Stimulated activated naive CD4-positive, alpha-beta T cell treated with Interleukin-2 at 50 U/mL for 16 hours (primary cell): ENCODE data around the gene FANCC.
A peak's percentile ranks its signal among the peaks of the same experiment; 100 is the strongest.

Experiments used
- DNase-seq: peaks from one replicate; lab custom pipeline; 2025; lab: John Stamatoyannopoulos, UW

The FANCC gene

GRCh38 chr9:95190413-95190812, 127.1 kb downstream of the FANCC start:
- no peak for DNase-seq

GRCh38 chr9:95189251-95190098, 128.0 kb downstream of the FANCC start:
- no peak for DNase-seq

DNA sequence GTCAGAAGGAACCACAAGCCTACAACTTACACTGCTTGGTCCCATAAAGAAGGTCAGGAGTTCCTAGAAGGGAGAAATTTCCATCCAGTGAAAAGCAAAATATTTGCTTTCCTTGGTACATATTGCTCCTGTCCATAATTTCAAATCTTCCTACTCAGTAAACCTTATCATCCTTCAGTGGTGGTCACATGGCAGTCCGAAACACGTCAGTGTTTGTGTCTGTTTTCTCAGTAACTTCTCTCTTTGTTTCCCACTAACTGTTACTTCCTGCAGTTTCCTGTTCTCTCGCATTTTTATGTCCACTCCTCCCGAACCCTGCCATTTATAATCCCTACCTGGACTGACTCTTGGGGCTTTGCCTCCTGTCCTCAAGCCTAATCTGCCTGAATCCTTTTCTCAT, 129.1 kb downstream of the FANCC start:
- DNase-seq, result no peak

GRCh38 chr9:95185956-95186355, 131.6 kb downstream of the FANCC start:
- DNase-seq, result no peak

DNA sequence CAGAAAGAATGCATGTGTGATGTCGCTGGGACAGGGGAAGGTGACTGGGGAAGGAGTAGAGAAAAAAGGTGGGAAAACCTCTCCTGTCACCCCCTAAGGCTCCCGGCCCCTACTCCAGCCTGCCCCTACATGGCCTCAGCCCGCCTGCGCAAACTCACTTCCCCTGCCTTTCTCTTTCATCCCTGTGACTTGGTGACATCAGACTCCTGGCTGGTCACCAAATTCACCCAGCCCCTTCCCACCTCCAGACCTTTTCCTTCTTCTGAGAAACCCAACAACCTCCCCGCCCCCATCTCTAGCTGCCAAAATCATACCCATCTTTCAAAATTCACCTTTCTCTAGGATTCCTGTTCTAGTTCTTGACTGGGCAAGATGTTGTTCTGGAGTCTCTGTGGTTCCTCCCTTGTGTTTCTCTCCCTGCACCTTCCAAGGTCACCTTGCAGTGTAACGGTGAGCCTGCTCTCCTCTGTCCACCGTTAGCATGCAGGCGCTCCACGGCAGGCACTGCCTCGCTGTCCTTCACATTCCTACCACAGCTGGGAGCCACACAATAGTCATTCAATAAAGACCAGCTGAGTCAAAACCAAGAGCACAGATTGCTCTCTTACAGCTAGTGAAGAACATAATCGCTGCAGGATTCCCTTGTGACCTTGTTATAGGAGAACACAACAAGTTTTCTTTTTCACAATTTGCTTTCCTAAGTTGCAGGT, 134.5 kb downstream of the FANCC start:
- no peak for DNase-seq

GRCh38 chr9:95181835-95182234, 135.7 kb downstream of the FANCC start:
- no peak for DNase-seq

DNA sequence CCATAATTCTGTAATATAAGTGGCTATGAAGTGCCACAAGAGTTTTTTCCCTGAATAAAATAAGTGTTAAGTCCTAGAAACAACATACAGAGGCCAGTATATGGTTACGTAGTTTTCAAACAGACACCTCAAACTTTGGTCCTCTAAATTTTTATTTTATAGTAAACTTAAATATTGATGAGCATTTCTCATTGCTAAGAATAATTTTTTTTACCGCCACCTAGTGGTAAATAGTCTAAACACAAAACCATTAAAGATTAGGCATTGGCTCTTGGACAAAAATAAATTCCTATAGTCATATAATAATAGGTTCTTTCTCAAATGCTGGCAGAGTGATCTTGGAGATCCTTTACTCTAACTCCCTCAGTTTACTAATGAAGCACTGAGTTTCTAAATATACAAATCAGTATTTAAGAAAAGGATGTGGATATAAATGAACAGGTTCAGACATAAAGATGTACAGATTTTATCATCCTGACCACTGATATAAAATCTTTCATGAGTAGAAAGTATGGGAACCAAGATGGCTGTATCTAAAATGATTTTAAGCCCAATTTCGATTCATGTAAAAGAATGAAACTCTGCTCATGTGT, 136.2 kb downstream of the FANCC start:
- DNase-seq, result no peak

DNA sequence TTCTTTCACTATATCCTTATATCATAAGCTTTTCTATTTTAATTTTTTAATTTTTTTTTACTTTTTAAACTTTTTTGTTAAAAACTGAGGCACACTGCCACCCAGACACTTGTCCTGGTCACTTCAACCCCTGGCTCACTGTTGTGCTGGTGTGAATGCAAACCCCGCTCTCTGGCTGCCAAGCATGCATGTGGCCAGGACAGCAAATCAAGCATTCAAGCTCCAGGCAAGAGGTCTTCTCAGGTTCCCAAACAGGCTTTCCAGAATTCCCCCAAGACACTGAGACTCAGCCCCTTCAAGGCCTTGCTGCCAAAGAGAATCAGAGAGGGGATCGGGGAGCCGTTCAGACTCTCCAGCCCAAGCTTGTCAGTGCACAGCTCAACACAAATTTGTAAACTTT, 139.9 kb downstream of the FANCC start:
- DNase-seq, result no peak

DNA sequence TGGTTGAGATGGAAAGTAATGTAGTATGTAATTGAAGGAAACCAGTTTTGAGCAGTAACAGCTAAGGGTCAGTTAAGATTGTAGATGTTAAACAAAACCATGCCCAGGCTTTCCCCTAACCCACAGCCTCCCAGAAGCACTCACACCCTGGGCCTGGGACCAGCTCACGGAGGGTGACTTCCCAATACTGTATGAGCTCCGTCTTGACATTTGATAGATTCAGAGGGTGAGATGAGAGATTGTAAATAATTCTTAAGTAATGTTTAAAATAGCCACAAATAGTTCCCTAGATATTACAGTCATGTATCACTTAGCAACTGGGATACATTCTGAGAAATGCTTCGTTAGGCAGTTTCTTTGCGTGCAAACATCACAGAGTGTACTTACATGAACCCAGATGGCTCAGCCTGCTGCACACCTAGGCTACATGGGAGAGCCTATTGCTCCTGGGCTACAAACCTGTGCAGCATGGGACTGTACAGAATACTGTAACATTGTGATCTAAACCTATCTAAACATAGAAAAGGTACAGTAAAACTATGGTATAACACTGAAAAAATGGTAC, 140.7 kb downstream of the FANCC start:
- DNase-seq, result no peak

DNA sequence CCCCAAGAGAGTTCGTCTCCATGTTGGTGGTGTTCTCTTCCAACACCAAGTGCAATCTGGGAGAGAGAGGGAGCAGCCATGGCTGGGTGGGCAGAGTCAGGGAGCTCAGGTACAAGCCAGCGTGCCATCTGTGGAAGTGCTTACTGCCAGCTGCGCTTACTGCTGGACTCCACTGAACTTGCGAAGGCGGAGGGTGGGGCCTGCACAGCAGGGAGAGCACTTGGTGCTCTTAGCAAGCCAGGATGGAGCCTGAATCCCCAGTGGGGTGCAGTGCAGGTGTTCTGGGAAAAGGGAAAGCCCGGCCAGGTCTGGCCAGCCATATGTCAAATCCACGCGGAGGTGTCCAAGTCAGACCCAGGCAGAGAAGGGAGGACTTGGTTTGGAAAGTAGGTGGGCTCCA, 142.0 kb downstream of the FANCC start:
- DNase-seq, result no peak

DNA sequence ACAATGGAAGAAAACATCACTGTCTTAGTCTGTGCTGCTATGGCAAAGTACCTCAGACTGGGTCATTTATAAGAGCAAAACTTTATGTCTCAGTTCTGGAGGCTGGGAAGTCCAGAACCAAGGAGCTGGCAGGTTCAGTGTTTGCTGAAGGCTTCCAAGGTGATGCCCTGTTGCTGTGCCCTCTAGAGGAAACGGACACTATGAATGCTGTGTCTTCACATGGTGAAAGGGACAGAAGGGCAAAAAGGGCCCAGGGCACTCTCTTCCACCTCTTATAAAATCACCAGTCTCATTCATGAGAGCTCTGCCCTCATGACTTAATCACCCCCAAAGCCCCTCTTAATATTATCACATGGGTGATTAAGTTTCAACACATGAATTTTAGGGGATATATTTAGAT, 143.5 kb downstream of the FANCC start:
- DNase-seq, result no peak

- DNase-seq, result no peak
These were observed 145.9 kb downstream of the FANCC start for GRCh38 chr9:95171596-95171995.

- DNase-seq, result no peak
These were observed 146.5 kb downstream of the FANCC start for GRCh38 chr9:95171001-95171400.

GRCh38 chr9:95167998-95168397, 149.5 kb downstream of the FANCC start:
- DNase-seq, result peak; percentile 39

DNA sequence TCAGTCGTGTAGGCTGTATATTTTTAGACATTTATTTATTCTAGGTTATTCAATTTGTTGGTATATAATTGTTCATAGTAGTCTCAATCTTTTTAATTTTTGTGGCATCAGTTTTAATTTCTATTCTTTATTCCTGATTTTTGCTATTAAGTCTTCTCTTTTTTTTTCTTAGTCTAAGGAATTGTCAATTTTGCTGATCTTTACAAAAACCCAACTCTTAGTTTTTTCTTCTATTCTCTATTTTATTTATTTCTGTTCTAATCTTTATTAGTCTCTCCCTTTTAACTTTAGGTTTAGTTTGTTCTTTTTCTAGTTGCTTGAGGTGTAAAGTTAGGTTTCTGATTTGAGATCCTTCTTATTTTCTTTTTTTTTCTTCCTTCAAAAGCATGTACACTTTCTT, 152.5 kb downstream of the FANCC start:
- no peak for DNase-seq

GRCh38 chr9:95157481-95158151, 159.9 kb downstream of the FANCC start:
- DNase-seq, result no peak

DNA sequence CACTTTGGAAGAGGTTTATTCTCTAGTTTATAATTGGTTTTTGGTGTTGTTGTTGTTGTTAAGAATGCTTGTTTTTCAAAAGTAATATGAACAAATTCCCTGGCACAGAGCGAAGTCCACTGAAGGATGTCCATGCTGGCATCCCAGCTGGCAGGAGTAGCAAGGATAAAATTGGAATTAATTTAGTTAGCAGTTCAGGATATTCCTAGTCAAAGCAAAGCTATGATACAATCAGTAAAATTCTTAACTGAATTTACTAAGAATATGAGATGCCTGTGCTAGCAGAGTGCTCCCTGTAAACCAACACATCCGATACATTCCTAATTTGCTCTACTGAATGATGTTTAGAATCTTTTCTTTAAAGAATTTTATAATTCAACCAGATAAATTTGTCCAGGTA, 161.4 kb downstream of the FANCC start:
- no peak for DNase-seq

GRCh38 chr9:95155220-95155619, 162.3 kb downstream of the FANCC start:
- no peak for DNase-seq

DNA sequence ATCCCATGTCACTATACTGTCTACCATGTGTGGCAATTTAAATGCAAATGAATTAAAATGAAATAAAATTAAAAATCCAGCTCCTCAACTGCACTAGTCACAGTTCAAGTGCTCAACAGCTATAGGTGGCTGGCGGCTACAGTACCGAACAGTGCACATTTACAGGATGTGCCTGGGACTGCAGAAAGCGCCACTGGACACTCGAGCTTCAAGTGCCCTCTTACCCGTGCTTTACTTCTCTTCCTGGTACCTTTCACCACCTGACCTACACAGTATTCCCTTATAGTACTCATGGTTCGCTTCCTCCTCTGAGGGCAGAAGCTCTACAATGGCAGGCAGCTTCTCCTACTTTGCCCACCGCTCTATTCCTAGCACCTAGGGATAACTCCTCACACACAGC, 166.6 kb downstream of the FANCC start:
- DNase-seq, result no peak

- DNase-seq, result no peak
These were observed 169.3 kb downstream of the FANCC start for GRCh38 chr9:95148208-95148520.

DNA sequence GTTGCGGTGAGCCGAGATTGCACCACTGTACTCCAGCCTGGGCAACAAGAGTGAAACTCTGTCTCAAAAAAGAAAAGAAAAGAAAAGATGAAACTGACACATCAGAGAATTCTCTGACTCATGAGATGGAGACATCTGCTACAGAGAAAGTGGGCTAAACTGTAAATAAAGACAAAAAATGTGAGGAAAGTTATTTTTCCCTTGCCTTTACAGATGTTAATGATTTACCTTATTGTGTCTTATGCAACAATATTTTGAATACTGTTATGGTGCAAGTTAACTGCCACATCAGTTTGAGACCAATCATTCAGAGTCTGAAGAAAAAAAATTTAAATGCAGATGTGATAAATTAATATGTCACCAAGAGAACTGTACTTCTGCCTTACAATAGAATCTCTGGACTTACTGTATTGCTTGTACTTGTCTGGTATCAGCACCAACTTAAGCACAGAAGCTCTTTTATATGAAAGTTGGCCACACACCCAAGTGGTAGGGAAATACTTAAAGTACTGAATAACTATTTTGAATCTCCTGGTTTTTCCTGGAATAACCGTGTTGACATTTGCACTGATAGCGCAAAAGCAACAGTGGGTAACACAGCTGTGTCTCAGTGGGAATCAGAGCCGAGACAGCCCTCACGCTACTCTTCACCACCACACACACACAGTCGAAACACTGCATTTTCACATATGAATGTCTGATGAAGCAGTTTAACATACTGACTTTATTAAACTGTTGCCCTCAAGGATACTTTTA, 169.9 kb downstream of the FANCC start:
- DNase-seq, result no peak
